ENCODE results near the gene LRRC58. TPM values are rescaled to one million over a fixed set of nuclear protein-coding genes. Genes with fewer than 3 reads are reported as not detected.
"Not testable (repeated sequence)": the region's sequence is repeated elsewhere in the genome, so short reads cannot be mapped to it uniquely, and the experiment has no call there.

The LRRC58 gene
- total RNA-seq, 1 donor: 20.3 TPM

GRCh38 chr3:120352017-120352416 is 2.9 kb upstream of the LRRC58 start:
- peaks cover 17% of the 10 kb centered on the region for H3K4me1 ChIP-seq (ENCODE audit: insufficient read depth, low read length)
- peaks cover 4% of the 10 kb centered on the region for H3K27me3 ChIP-seq (ENCODE audit: insufficient read depth, low read length)
- H3K9me3 ChIP-seq (ENCODE audit: low read depth, low read length): no peaks in the 10 kb centered on the region
- no peak overlapping the region for H3K4me3 ChIP-seq (ENCODE audit: low read length)

GRCh38 chr3:120350401-120350941 is 1.3 kb upstream of the LRRC58 start:
- H3K27me3 ChIP-seq (ENCODE audit: insufficient read depth, low read length): peaks cover 4% of the 10 kb centered on the region
- no peaks in the 10 kb centered on the region for H3K9me3 ChIP-seq (ENCODE audit: low read depth, low read length)
- no peak overlapping the region for H3K4me3 ChIP-seq (ENCODE audit: low read length)
- H3K4me1 ChIP-seq (ENCODE audit: insufficient read depth, low read length): peaks cover 22% of the 10 kb centered on the region

GRCh38 chr3:120349855-120350125 is 636 bp upstream of the LRRC58 start:
- peaks cover under 1% of the 10 kb centered on the region for H3K27me3 ChIP-seq (ENCODE audit: insufficient read depth, low read length)
- peaks cover 22% of the 10 kb centered on the region for H3K4me1 ChIP-seq (ENCODE audit: insufficient read depth, low read length)
- no peaks in the 10 kb centered on the region for H3K9me3 ChIP-seq (ENCODE audit: low read depth, low read length)
- peak overlapping the region; percentile 75 for H3K4me3 ChIP-seq (ENCODE audit: low read length)

GRCh38 chr3:120348065-120348990 is 826 bp downstream of the LRRC58 start:
- peaks cover 26% of the 10 kb centered on the region for H3K4me1 ChIP-seq (ENCODE audit: insufficient read depth, low read length)
- H3K9me3 ChIP-seq (ENCODE audit: low read depth, low read length): no peaks in the 10 kb centered on the region
- H3K4me3 ChIP-seq (ENCODE audit: low read length): peak overlapping the region; percentile 75
- no peaks in the 10 kb centered on the region for H3K27me3 ChIP-seq (ENCODE audit: insufficient read depth, low read length)

DNA sequence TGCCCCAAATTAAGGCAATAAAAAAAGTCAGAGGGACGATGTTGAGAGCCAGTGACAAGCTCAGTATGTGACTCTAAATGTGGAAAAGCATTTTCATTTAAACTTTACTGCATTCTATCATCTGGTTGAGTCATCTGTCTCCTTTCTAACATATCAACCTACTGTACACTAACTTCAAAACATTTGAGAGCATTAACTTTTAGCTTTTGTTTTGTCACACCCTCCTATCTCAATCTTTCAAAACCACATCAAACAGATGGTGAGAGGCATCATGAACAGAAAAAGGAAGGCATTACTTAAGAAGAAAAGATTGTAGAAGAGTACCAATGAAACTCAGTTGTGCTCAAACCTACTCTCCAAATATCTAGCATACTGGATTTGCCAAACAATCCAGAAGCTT is 4.8 kb downstream of the LRRC58 start:
- no peak overlapping the region for H3K4me3 ChIP-seq (ENCODE audit: low read length)
- no peaks in the 10 kb centered on the region for H3K9me3 ChIP-seq (ENCODE audit: low read depth, low read length)
- H3K27me3 ChIP-seq (ENCODE audit: insufficient read depth, low read length): no peaks in the 10 kb centered on the region
- peaks cover 21% of the 10 kb centered on the region for H3K4me1 ChIP-seq (ENCODE audit: insufficient read depth, low read length)

- Histone ChIP-seq H3K4me3 (ENCODE audit: low read length) (no peak overlapping the region), H3K4me1 (ENCODE audit: insufficient read depth, low read length) (peaks cover 7% of the 10 kb centered on the region), H3K9me3 (ENCODE audit: low read depth, low read length) (no peaks in the 10 kb centered on the region), H3K27me3 (ENCODE audit: insufficient read depth, low read length) (no peaks in the 10 kb centered on the region)
These were observed 7.4 kb downstream of the LRRC58 start for GRCh38 chr3:120341658-120342346.

- Histone ChIP-seq H3K4me1 (ENCODE audit: insufficient read depth, low read length) (peaks cover 4% of the 10 kb centered on the region), H3K4me3 (ENCODE audit: low read length) (no peak overlapping the region), H3K27me3 (ENCODE audit: insufficient read depth, low read length) (no peaks in the 10 kb centered on the region), H3K9me3 (ENCODE audit: low read depth, low read length) (no peaks in the 10 kb centered on the region)
These were observed 9.8 kb downstream of the LRRC58 start for GRCh38 chr3:120339362-120339761.

GRCh38 chr3:120338517-120338916 is 10.6 kb downstream of the LRRC58 start:
- Histone ChIP-seq H3K27me3 (ENCODE audit: insufficient read depth, low read length) (no peaks in the 10 kb centered on the region), H3K4me1 (ENCODE audit: insufficient read depth, low read length) (peaks cover under 1% of the 10 kb centered on the region), H3K9me3 (ENCODE audit: low read depth, low read length) (no peaks in the 10 kb centered on the region), H3K4me3 (ENCODE audit: low read length) (no peak overlapping the region)

DNA sequence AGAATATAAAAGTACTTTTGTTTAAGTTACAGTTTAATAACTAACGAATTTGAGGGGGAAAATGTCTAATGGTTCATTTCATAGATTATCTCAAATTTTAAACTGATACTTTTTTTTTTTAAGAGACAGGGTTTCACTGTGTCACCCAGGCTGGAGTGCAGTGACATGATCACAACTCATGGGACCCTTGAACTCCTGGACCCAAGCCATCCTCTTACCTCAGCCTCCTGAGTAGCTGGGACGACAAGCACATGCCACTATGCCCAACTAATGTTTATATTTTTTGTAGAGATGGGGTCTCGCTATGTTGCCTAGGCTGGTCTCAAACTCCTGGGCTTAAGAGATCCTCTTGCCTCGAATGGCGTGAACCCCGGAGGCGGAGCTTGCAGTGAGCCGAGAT is 16.5 kb downstream of the LRRC58 start:
- Histone ChIP-seq H3K4me1 (ENCODE audit: insufficient read depth, low read length) (no peaks in the 10 kb centered on the region), H3K4me3 (ENCODE audit: low read length) (no peak overlapping the region), H3K9me3 (ENCODE audit: low read depth, low read length) (no peaks in the 10 kb centered on the region), H3K27me3 (ENCODE audit: insufficient read depth, low read length) (no peaks in the 10 kb centered on the region)

DNA sequence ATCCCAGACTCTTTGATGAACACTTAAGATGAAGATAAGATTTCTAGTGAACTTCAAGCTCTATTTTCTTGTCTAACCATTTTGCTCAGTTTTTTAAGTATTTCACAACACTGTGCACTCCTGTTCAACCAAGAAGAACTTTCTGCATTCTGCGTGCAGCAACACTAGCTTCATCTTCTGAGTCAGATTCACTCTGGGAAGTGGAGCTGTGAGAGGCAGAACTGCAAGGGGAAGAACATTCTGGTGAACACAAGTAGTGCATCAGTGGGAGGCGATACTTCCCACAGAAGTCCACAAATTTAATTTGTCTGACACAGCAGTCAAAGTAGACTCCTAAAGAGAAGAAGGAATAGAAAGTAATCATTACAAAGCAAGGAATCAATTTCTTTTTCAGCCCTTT is 18.1 kb downstream of the LRRC58 start:
- H3K9me3 ChIP-seq (ENCODE audit: low read depth, low read length): no peaks in the 10 kb centered on the region
- no peak overlapping the region for H3K4me3 ChIP-seq (ENCODE audit: low read length)
- H3K4me1 ChIP-seq (ENCODE audit: insufficient read depth, low read length): no peaks in the 10 kb centered on the region
- no peaks in the 10 kb centered on the region for H3K27me3 ChIP-seq (ENCODE audit: insufficient read depth, low read length)

DNA sequence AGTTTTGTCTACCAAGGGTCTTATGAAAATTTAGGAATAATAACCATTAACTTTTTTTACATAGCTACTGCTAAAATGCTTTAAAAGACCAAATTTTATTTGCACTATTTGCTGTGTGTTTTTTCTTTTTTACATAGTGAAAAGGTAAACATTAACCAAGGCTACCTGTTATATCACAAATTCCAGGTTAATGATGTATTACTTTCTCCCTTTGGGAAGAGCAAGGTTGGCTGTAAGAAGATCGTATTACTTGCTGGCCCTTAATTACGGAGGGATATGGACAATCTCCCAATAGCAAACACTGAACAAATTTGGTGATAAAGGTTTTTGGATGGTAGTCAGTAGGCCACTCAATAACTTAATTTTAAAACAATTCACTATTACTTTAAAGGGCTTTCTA is 22.4 kb downstream of the LRRC58 start:
- no peaks in the 10 kb centered on the region for H3K4me1 ChIP-seq (ENCODE audit: insufficient read depth, low read length)
- H3K4me3 ChIP-seq (ENCODE audit: low read length): no peak overlapping the region
- H3K9me3 ChIP-seq (ENCODE audit: low read depth, low read length): no peaks in the 10 kb centered on the region
- no peaks in the 10 kb centered on the region for H3K27me3 ChIP-seq (ENCODE audit: insufficient read depth, low read length)

- peaks cover 2% of the 10 kb centered on the region for H3K9me3 ChIP-seq (ENCODE audit: low read depth, low read length)
- H3K4me3 ChIP-seq (ENCODE audit: low read length): no peak overlapping the region
- H3K27me3 ChIP-seq (ENCODE audit: insufficient read depth, low read length): no peaks in the 10 kb centered on the region
These were observed 25.0 kb downstream of the LRRC58 start for GRCh38 chr3:120324190-120324589.

DNA sequence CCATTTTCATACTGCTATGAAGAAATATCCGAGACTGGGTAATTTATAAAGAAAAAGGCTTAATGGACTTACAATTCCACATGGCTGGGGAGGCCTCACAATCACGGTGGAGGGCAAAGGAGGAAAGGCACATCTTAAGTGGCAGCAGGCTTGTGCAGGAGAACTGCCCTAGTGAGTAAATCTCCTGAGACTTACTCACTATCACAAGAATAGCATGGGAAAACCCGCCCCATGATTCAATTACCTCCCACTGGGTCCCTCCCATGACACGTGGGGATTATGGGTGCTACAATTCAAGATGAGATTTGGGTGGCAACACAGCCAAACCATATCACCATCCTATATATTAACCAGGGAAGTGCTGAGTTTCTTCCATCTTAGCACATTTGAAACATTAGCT is 25.4 kb downstream of the LRRC58 start:
- not testable (repeated sequence) for H3K9me3 ChIP-seq (ENCODE audit: low read depth, low read length); H3K27me3 ChIP-seq (ENCODE audit: insufficient read depth, low read length); H3K4me1 ChIP-seq (ENCODE audit: insufficient read depth, low read length); H3K4me3 ChIP-seq (ENCODE audit: low read length)

More at GRCh38 chr3:120324190-120324589, 25.0 kb downstream of the LRRC58 start:
- no peaks in the 10 kb centered on the region for H3K4me1 ChIP-seq (ENCODE audit: insufficient read depth, low read length)

DNA sequence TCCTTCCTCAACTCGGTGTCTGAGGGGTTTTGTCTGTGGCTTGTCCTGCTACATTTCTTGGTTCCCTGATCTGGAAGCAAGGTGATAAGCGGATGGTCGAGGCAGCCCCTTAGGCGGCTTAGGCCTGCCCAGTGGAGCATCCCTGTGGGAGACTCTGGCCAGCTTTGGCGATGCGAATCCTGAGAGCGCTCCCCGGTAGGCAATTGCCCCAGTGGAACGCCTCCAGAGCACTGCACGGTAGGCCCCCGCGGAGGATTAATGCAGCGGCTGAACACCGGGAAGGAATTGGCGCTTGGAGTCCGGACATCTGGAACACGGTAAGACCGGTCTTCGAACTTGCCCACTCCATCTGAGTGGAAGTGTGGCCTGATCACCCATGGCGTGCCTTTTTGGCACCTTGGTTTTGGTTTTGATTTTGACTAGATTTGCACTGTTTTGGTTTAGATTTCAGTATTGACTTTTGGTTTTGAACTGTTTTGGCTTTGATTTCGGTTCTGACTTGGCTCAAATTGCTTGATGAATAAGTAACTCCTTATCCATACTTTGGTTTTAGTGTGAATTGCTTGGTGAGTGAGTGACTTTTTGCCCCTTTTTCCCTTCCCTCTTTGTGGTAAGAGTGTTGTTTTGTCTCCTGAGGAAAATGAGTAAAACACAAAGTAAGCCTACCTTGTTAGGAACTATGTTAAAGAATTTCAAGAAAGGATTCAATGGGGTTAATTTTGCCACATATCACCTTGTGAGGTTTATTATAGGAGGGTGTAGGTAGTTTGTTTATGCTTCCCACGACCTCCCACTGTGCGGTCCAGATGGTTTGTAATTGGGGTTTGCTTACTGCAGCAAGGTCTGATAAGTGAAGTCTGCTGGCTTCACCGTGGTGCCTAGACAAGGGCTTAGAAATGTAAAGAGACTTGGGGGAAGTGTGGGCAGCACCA is 37.0 kb downstream of the LRRC58 start:
- Histone ChIP-seq H3K9me3 (ENCODE audit: low read depth, low read length) (no peaks in the 10 kb centered on the region), H3K27me3 (ENCODE audit: insufficient read depth, low read length) (no peaks in the 10 kb centered on the region), H3K4me1 (ENCODE audit: insufficient read depth, low read length) (no peaks in the 10 kb centered on the region), H3K4me3 (ENCODE audit: low read length) (no peak overlapping the region)
